ENCODE data around the gene C11orf58.

GRCh38 chr11:16743478-16743877, 5.0 kb downstream of the C11orf58 start:
- TF ChIP-seq POLR2AphosphoS5 (IDR thresholded peaks at IDR 0.05; ENCODE audit: low read depth) (no peak), CTCF (IDR thresholded peaks at IDR 0.05; ENCODE audit: insufficient read depth, low read length) (no peak), GABPA (IDR thresholded peaks at IDR 0.05; ENCODE audit: low read depth) (no peak)
